Endothelial cell of umbilical vein (primary cell): ENCODE results near the gene FGFR1OP2. TPM values are rescaled to one million over a fixed set of nuclear protein-coding genes. Genes with fewer than 3 reads are reported as not detected.

ENCODE experiments used
- BruUV-seq: library from RNA; stranded (reverse); fragments of 400-500 nt; replicated peaks from 2 replicates; lab custom pipeline; 2021; lab: Mats Ljungman, UMichigan
- CTCF ChIA-PET: fragments of 300-600, 350-600 bp; sonication (Branson Sonifier 250); formaldehyde crosslinking; loops from one replicate; lab custom pipeline; 2021; ENCODE audit warnings: antibody characterized with exemption, inconsistent platforms; lab: Charles Lee
- POLR2A ChIA-PET: fragments of 300-600, 350-600 bp; sonication (Branson Sonifier 250); formaldehyde crosslinking; loops from one replicate; lab custom pipeline; 2021; ENCODE audit warnings: antibody characterized with exemption, inconsistent platforms; lab: Charles Lee
- DNase-seq: peaks from one replicate; pipeline ENCODE4 v3.0.0-alpha.2; 2011; ENCODE audit warnings: low read depth, low spot score
- FAIRE-seq: peaks from 2 replicates; lab custom pipeline; 2011; peaks lifted over from hg19 to GRCh38; lab: Jason Lieb, UNC
- H2AFZ ChIP-seq: 2 replicates; pipeline ENCODE4 v1.6.0; 2012; ENCODE audit warnings: low read depth, low read length, control low read depth, inconsistent platforms
- H3K27ac ChIP-seq: 2 replicates; pipeline ENCODE4 v1.5.1; 2011; ENCODE audit warnings: low read depth, mild to moderate bottlenecking, control low read depth, low read length, moderate library complexity; ENCODE audit not compliant: insufficient read depth
- H3K27me3 ChIP-seq, 2 experiments: 2 replicates each; pipeline versions ENCODE4 v1.6.0 to v1.6.1; 2011; ENCODE audit warnings: low read length in 2 of 2, mixed read lengths in 1 of 2; ENCODE audit not compliant: control insufficient read depth in 2 of 2, insufficient read depth in 2 of 2
- H3K36me3 ChIP-seq, 2 experiments: 2 replicates in 1 of 2; 3 replicates in 1 of 2; pipeline ENCODE4 v1.5.1; 2011; ENCODE audit warnings: low read length in 2 of 2, mild to moderate bottlenecking in 1 of 2, moderate library complexity in 1 of 2; ENCODE audit not compliant: control insufficient read depth in 2 of 2, insufficient read depth in 2 of 2; ENCODE audit errors: extremely low read depth in 1 of 2
- H3K4me1 ChIP-seq: 3 replicates; pipeline ENCODE4 v1.5.1; 2011; ENCODE audit warnings: mild to moderate bottlenecking, low read length; ENCODE audit not compliant: control insufficient read depth, insufficient read depth; ENCODE audit errors: extremely low read depth
- H3K4me2 ChIP-seq: 2 replicates; pipeline ENCODE4 v1.6.1; 2011; ENCODE audit warnings: low read length, control low read depth, mixed read lengths; ENCODE audit not compliant: insufficient read depth
- H3K4me3 ChIP-seq, 3 experiments: fragments of 200-600 bp in 1 of 3; sonication (generic), shearing (Covaris generic) in 1 of 3; replicated peaks in 1 of 3; 2 replicates each; pipeline ENCODE4 v1.5.1; 2011 to 2016; ENCODE audit warnings: control low read depth in 3 of 3, low read length in 3 of 3, mild to moderate bottlenecking in 2 of 3, inconsistent platforms in 1 of 3, low read depth in 1 of 3, moderate library complexity in 1 of 3; ENCODE audit not compliant: insufficient read depth in 1 of 3
- H3K79me2 ChIP-seq: 2 replicates; pipeline ENCODE4 v1.6.0; 2012; ENCODE audit warnings: low read length, inconsistent platforms; ENCODE audit not compliant: control insufficient read depth, insufficient read depth
- H3K9ac ChIP-seq: replicated peaks from 2 replicates; pipeline ENCODE3; 2011; ENCODE audit warnings: low read length, control low read depth; ENCODE audit not compliant: insufficient read depth; ENCODE audit errors: extremely low read depth
- H3K9me1 ChIP-seq: replicated peaks from 3 replicates; pipeline ENCODE4 v1.6.0; 2011; ENCODE audit warnings: mild to moderate bottlenecking, low read length; ENCODE audit not compliant: control insufficient read depth, insufficient read depth; ENCODE audit errors: extremely low read depth
- H3K9me3 ChIP-seq: replicated peaks from 2 replicates; pipeline ENCODE4 v1.5.1; 2012; ENCODE audit warnings: low read length, inconsistent platforms; ENCODE audit not compliant: control insufficient read depth, insufficient read depth
- H4K20me1 ChIP-seq: replicated peaks from 2 replicates; pipeline ENCODE3; 2011; ENCODE audit warnings: mild to moderate bottlenecking, low read length; ENCODE audit not compliant: control insufficient read depth, insufficient read depth; ENCODE audit errors: extremely low read depth
- CTCF ChIP-seq, 2 donors: IDR thresholded peaks; 1 replicate in 1 of 2; 2 replicates in 1 of 2; pipeline ENCODE4 v1.5.1; 2011; ENCODE audit warnings: low read length in 2 of 2, mild to moderate bottlenecking in 2 of 2, moderate library complexity in 2 of 2, control low read depth in 1 of 2, inconsistent platforms in 1 of 2, low read depth in 1 of 2; ENCODE audit not compliant: insufficient read depth in 1 of 2; ENCODE audit errors: extremely low read depth in 1 of 2
- EZH2 ChIP-seq: IDR thresholded peaks from 2 replicates; pipeline ENCODE4 v1.6.1; 2012; ENCODE audit warnings: borderline replicate concordance, low read depth, mild to moderate bottlenecking, moderate library complexity, low read length, inconsistent platforms; ENCODE audit not compliant: severe bottlenecking
- FOS ChIP-seq: IDR thresholded peaks from 2 replicates; pipeline ENCODE4 v1.6.1; 2011; ENCODE audit warnings: mild to moderate bottlenecking, low read length, moderate library complexity, borderline replicate concordance; ENCODE audit not compliant: insufficient read depth
- GATA2 ChIP-seq: IDR thresholded peaks from 2 replicates; pipeline ENCODE4 v1.7.0; 2011; ENCODE audit warnings: low read depth, mild to moderate bottlenecking, moderate library complexity, mixed read lengths, low read length; ENCODE audit not compliant: insufficient read length, insufficient read depth
- JUN ChIP-seq: IDR thresholded peaks from 2 replicates; pipeline ENCODE4 v1.6.1; 2011; ENCODE audit warnings: borderline replicate concordance, low read depth; ENCODE audit not compliant: insufficient read length, insufficient read depth
- MAX ChIP-seq: IDR thresholded peaks from 2 replicates; pipeline ENCODE4 v1.6.1; 2011; ENCODE audit not compliant: insufficient read depth, insufficient read length
- MYC ChIP-seq: IDR thresholded peaks from one replicate; pipeline ENCODE4 v1.6.1; 2011; ENCODE audit warnings: mild to moderate bottlenecking, low read depth, low read length
- POLR2A ChIP-seq: IDR thresholded peaks from 2 replicates; pipeline ENCODE4 v1.6.1; 2012; ENCODE audit warnings: low read depth, mild to moderate bottlenecking, control low read depth, low read length
- POLR2AphosphoS5 ChIP-seq: IDR thresholded peaks from 2 replicates; pipeline ENCODE4 v1.6.1; 2012; ENCODE audit warnings: low read depth, mild to moderate bottlenecking, control low read depth, low read length, moderate library complexity; ENCODE audit not compliant: insufficient read depth
- dilution Hi-C: fragments of 300-500 bp; cut with MboI; formaldehyde crosslinking; loops from one replicate; pipeline ENCODE4 v1.15.0; 2019; ENCODE audit warnings: low sequenced_read_pairs; ENCODE audit not compliant: extremely low pct_ligation_motif_present
- intact Hi-C: fragments of 100-400 bp; cut with micrococcal nuclease; formaldehyde crosslinking; loops from one replicate; pipeline ENCODE4 v1.10.0; 2022
- polyA plus RNA-seq, 4 experiments: library from polyadenylated mRNA; depleted of rRNA in 3 of 4; stranded (reverse) in 3 of 4; unstranded in 1 of 4; fragments of >200 nt; gene quantifications; 2 replicates each; pipeline versions ENCODE4 v1.2.1 to v1.2.3, GENCODE V29; 2011 to 2012; ENCODE audit warnings: missing spikeins in 1 of 4
- total RNA-seq: library from RNA; stranded (reverse); gene quantifications from 2 replicates; pipeline ENCODE4 v1.2.3, GENCODE V29; 2021

FGFR1OP2 gene
- total and polyA plus RNA-seq, 2 donors (not counting 3 experiments of a cell fraction or from before 2014, with no cell fraction given) = 22.7 to 49.3 TPM

GRCh38 chr12:26918321-26919215, 19.7 kb upstream of the FGFR1OP2 start:
- Histone ChIP-seq H3K36me3 (peaks cover 0 to 5% of the 10 kb centered on the region in 2 experiments), H3K9me1 (no peaks in the 10 kb centered on the region), H4K20me1 (no peaks in the 10 kb centered on the region), H3K4me2 (no peak overlapping the region), H3K4me1 (peaks cover 3% of the 10 kb centered on the region), H3K27ac (no peak overlapping the region), H3K79me2 (no peaks in the 10 kb centered on the region), H2AFZ (no peak overlapping the region), H3K9me3 (no peaks in the 10 kb centered on the region), H3K9ac (no peak overlapping the region), H3K4me3 (no peak overlapping the region), H3K27me3 (no peaks in the 10 kb centered on the region)
- FAIRE-seq (peak; percentile 38), DNase-seq (peak; percentile 30)
- BruUV-seq = no TSS peak
- no peak for TF ChIP-seq GATA2
- no peak for TF ChIP-seq MYC
- dilution Hi-C loops = no loop called here
- CTCF ChIA-PET = interaction anchor here (0.8 to 1.5 kb wide), 3 partner anchors 96 to 388 kb away, joined by 3 to 7 read pairs (median 3); no protein-coding TSS in a partner anchor
- intact Hi-C loops = no loop called here
- POLR2A ChIA-PET = no interaction called here

- ChIA-PET POLR2A (no interaction called here), CTCF (interaction anchor here (0.8 to 1.5 kb wide), 2 partner anchors 96 to 387 kb away, joined by 3 to 7 read pairs; no protein-coding TSS in a partner anchor)
- TF ChIP-seq FOS (no peak), POLR2A (no peak), EZH2 (no peak), MYC (no peak), GATA2 (no peak), MAX (no peak), JUN (no peak), CTCF (IDR thresholded peaks at IDR 0.05; ENCODE audit: extremely low read depth in 1 of 2, insufficient read depth in 1 of 2, low read depth in 1 of 2, low read length in 2 of 2) (no peak), POLR2AphosphoS5 (no peak)
- no peak overlapping the region for H3K4me2 ChIP-seq
- dilution Hi-C loops = no loop called here
- no peaks in the 10 kb centered on the region for H3K79me2 ChIP-seq
- no peaks in the 10 kb centered on the region for H4K20me1 ChIP-seq
- no TSS peak for BruUV-seq
- H3K27ac ChIP-seq = no peak overlapping the region
- no peaks in the 10 kb centered on the region for H3K27me3 ChIP-seq
- FAIRE-seq (no peak), DNase-seq (peak; percentile 27)
- no peaks in the 10 kb centered on the region for H3K9me3 ChIP-seq
- no peak overlapping the region for H3K4me3 ChIP-seq
- H2AFZ ChIP-seq = no peak overlapping the region
- intact Hi-C loops = no loop called here
- peaks cover 0 to 5% of the 10 kb centered on the region in 2 experiments for H3K36me3 ChIP-seq
- H3K4me1 ChIP-seq = no peaks in the 10 kb centered on the region
- no peak overlapping the region for H3K9ac ChIP-seq
- H3K9me1 ChIP-seq = no peaks in the 10 kb centered on the region
Measured at GRCh38 chr12:26919216-26919555, 19.1 kb upstream of the FGFR1OP2 start.
